Naive thymus-derived CD4-positive, alpha-beta T cell (primary cell): Measurements from ENCODE around the gene PTPMT1. TPM values are rescaled to one million over a fixed set of nuclear protein-coding genes. Genes with fewer than 3 reads are reported as not detected.

ENCODE experiments used
- ATAC-seq: fragments of 150-1000 bp; cut with Tn5 transposase; 2 replicates; pipeline ENCODE4 v1.10.0; 2021; ENCODE audit warnings: mild to moderate bottlenecking, moderate library complexity
- CTCF ChIA-PET: fragments of 350-600 bp; sonication (Branson Sonifier 250); formaldehyde crosslinking; loops from one replicate; lab custom pipeline; 2021; ENCODE audit warnings: antibody characterized with exemption; lab: Charles Lee
- POLR2A ChIA-PET: fragments of 350-600 bp; sonication (Branson Sonifier 250); formaldehyde crosslinking; loops from one replicate; lab custom pipeline; 2021; ENCODE audit warnings: antibody characterized with exemption, inconsistent platforms; lab: Charles Lee
- DNase-seq, 9 donors: peaks; one replicate each; pipeline versions ENCODE4 v3.0.0 to v3.0.0-alpha.2; 2020 to 2022; ENCODE audit warnings: mixed read lengths in 1 of 9
- H3K27ac ChIP-seq: one replicate; pipeline ENCODE4 v1.7.0; 2013; ENCODE audit warnings: mild to moderate bottlenecking, low read depth, low read length, moderate library complexity
- H3K27me3 ChIP-seq, 2 donors: one replicate each; pipeline ENCODE4 v1.7.0; 2013; ENCODE audit warnings: low read length in 2 of 2, mild to moderate bottlenecking in 2 of 2, moderate library complexity in 2 of 2; ENCODE audit not compliant: control insufficient read depth in 2 of 2, insufficient read depth in 2 of 2
- H3K36me3 ChIP-seq, 3 experiments: 1 replicate in 2 of 3; 2 replicates in 1 of 3; pipeline ENCODE4 v1.7.0; 2013; ENCODE audit warnings: low read length in 3 of 3, mild to moderate bottlenecking in 3 of 3, moderate library complexity in 1 of 3; ENCODE audit not compliant: insufficient read depth in 3 of 3, control insufficient read depth in 2 of 3
- H3K4me1 ChIP-seq, 2 donors: one replicate each; pipeline ENCODE4 v1.7.0; 2013; ENCODE audit warnings: low read length in 2 of 2, mild to moderate bottlenecking in 2 of 2, moderate library complexity in 1 of 2; ENCODE audit not compliant: control insufficient read depth in 2 of 2, insufficient read depth in 2 of 2
- H3K4me3 ChIP-seq: 2 replicates; pipeline ENCODE4 v1.7.0; 2013; ENCODE audit warnings: mild to moderate bottlenecking, low read length
- H3K9me3 ChIP-seq, 3 experiments: 1 replicate in 2 of 3; 2 replicates in 1 of 3; pipeline ENCODE4 v1.7.0; 2013; ENCODE audit warnings: low read length in 3 of 3; ENCODE audit not compliant: control insufficient read depth in 2 of 3
- H3K27ac Mint-ChIP-seq, 9 donors: one replicate each; pipeline ENCODE4 v1.8.0; 2020 to 2022; ENCODE audit warnings: mixed read lengths in 9 of 9, mild to moderate bottlenecking in 8 of 9, moderate library complexity in 5 of 9, inconsistent platforms in 2 of 9
- H3K27me3 Mint-ChIP-seq, 5 donors: one replicate each; pipeline ENCODE4 v1.8.0; 2021 to 2022; ENCODE audit warnings: mixed read lengths in 5 of 5, mild to moderate bottlenecking in 1 of 5
- H3K36me3 Mint-ChIP-seq, 5 donors: one replicate each; pipeline ENCODE4 v1.8.0; 2020 to 2022; ENCODE audit warnings: mixed read lengths in 5 of 5, mild to moderate bottlenecking in 3 of 5, inconsistent platforms in 1 of 5
- H3K4me1 Mint-ChIP-seq, 7 donors: one replicate each; pipeline ENCODE4 v1.8.0; 2020 to 2022; ENCODE audit warnings: mixed read lengths in 7 of 7, mild to moderate bottlenecking in 3 of 7, inconsistent platforms in 1 of 7
- H3K4me3 Mint-ChIP-seq, 10 donors: one replicate each; pipeline ENCODE4 v1.8.0; 2020 to 2022; ENCODE audit warnings: mild to moderate bottlenecking in 10 of 10, mixed read lengths in 10 of 10, moderate library complexity in 6 of 10, inconsistent platforms in 2 of 10
- H3K9me3 Mint-ChIP-seq, 11 donors: one replicate each; pipeline ENCODE4 v1.8.0; 2020 to 2022; ENCODE audit warnings: mixed read lengths in 11 of 11, mild to moderate bottlenecking in 4 of 11, inconsistent platforms in 1 of 11, moderate library complexity in 1 of 11
- intact Hi-C, 2 donors: fragments of 100-400 bp; cut with micrococcal nuclease; formaldehyde crosslinking; loops; one replicate each; pipeline ENCODE4 v1.15.1; 2023
- polyA plus RNA-seq, 2 donors: library from polyadenylated mRNA; unstranded; fragments of 300-500 nt; fragmentation: Illumina TruSeq; gene quantifications; one replicate each; pipeline ENCODE4 v1.2.3, GENCODE V29; 2021
- total RNA-seq, 6 experiments: library from RNA in 5 of 6; stranded (reverse) in 5 of 6; gene quantifications; 1 replicate in 5 of 6; 2 replicates in 1 of 6; pipeline ENCODE4 v1.2.3 and lab custom pipeline; 2021 to 2026

Gene PTPMT1
- total and polyA plus RNA-seq, 7 experiments from 2014 or later = 20.5 to 72.9 (median 24.1) TPM

GRCh38 chr11:47589118-47589517 is 23.7 kb downstream of the PTPMT1 start:
- Histone ChIP-seq H3K27ac (no peak overlapping the region), H3K4me1 (peaks cover 0 to 6% of the 10 kb centered on the region in 2 donors), H3K4me3 (no peak overlapping the region), H3K27me3 (peaks cover 6 to 18% of the 10 kb centered on the region in 2 donors), H3K36me3 (peaks cover under 1 to 17% (median 3%) of the 10 kb centered on the region in 3 experiments), H3K9me3 (no peaks in the 10 kb centered on the region)
- Mint-ChIP-seq H3K27ac (no peak overlapping the region), H3K36me3 (peaks cover 3 to 10% (median 5%) of the 10 kb centered on the region in 5 donors), H3K4me3 (no peak overlapping the region), H3K9me3 (no peaks in the 10 kb centered on the region), H3K4me1 (peaks cover 0 to 14% (median 9%) of the 10 kb centered on the region in 7 donors), H3K27me3 (peaks cover 18 to 21% (median 19%) of the 10 kb centered on the region in 5 donors)
- POLR2A ChIA-PET = no interaction called here
- intact Hi-C loops = no loop called here
- CTCF ChIA-PET = no interaction called here
- no peak for DNase-seq
- ATAC-seq = no peak

DNA sequence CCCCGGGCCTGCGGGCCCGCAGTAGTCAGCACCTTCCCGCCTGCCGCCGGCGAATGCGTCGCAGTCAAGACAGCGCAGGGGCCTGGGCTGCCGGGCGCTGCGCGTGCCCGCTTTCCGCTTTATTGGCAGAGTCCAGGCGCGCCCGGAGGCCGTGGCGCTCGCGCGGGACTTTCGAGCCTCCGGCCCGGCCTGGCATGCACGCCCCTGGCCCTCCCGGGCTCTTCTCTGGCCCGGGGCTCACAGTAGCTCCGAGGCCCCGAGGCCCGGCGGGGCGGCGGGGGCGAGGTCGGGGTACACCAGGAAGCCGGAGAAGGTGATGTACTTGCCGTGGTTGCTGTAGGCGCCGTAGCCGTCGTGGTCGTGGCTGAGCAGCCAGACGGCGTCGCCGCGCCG is 24.2 kb downstream of the PTPMT1 start:
- no peak overlapping the region for H3K4me3 ChIP-seq
- ATAC-seq (no peak), DNase-seq (no peak)
- ChIA-PET CTCF (no interaction called here), POLR2A (no interaction called here)
- Mint-ChIP-seq H3K4me3 (no peak overlapping the region), H3K9me3 (no peaks in the 10 kb centered on the region), H3K4me1 (peaks cover 0 to 14% (median 9%) of the 10 kb centered on the region in 7 donors), H3K27me3 (peaks cover 21 to 24% (median 23%) of the 10 kb centered on the region in 5 donors), H3K36me3 (peaks cover 0 to 5% (median under 1%) of the 10 kb centered on the region in 5 donors), H3K27ac (no peak overlapping the region)
- peaks cover 0 to 13% (median 0%) of the 10 kb centered on the region in 3 experiments for H3K36me3 ChIP-seq
- no peak overlapping the region for H3K27ac ChIP-seq
- peaks cover 0 to 6% of the 10 kb centered on the region in 2 donors for H3K4me1 ChIP-seq
- H3K27me3 ChIP-seq = peaks cover 6 to 23% of the 10 kb centered on the region in 2 donors
- intact Hi-C loops = no loop called here
- no peaks in the 10 kb centered on the region for H3K9me3 ChIP-seq

GRCh38 chr11:47589977-47590861 is 24.8 kb downstream of the PTPMT1 start:
- Histone ChIP-seq H3K4me1 (peaks cover 0 to 6% of the 10 kb centered on the region in 2 donors), H3K36me3 (peaks cover 0 to 6% (median 0%) of the 10 kb centered on the region in 3 experiments), H3K9me3 (no peaks in the 10 kb centered on the region), H3K27ac (no peak overlapping the region), H3K27me3 (peaks cover 6 to 25% of the 10 kb centered on the region in 2 donors), H3K4me3 (no peak overlapping the region)
- Mint-ChIP-seq H3K4me3 (no peak overlapping the region), H3K27ac (no peak overlapping the region), H3K36me3 (no peaks in the 10 kb centered on the region), H3K27me3 (peaks cover 25 to 31% (median 28%) of the 10 kb centered on the region in 5 donors), H3K4me1 (peaks cover 0 to 14% (median 9%) of the 10 kb centered on the region in 7 donors), H3K9me3 (no peaks in the 10 kb centered on the region)
- DNase-seq (no peak), ATAC-seq (no peak)
- ChIA-PET CTCF (no interaction called here), POLR2A (no interaction called here)
- intact Hi-C loops = loop anchor here in 1 of 2 donors (10.0 kb wide), 1 partner anchor 55 kb away; no protein-coding TSS in a partner anchor

DNA sequence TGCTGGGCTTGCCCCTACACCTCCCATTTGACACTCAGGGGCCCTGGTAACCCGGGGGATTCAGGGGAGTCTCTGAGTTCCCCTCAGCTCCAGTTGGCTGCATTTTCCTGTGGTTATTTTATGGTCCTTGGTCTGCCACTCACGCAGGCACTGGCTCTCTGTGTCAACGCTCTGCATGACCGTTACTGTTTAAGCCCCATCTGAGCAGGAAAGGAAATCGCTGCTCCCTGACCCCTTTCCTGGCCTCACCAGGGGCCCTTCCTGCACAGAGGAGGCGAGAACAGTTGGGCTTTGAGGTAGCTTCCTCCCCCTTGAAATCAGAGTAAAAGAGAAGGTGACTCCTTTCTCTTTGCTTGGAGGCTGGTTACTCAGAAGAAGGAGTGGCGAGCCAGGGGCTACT is 26.4 kb downstream of the PTPMT1 start:
- H3K9me3 ChIP-seq = no peaks in the 10 kb centered on the region
- Mint-ChIP-seq H3K36me3 (no peaks in the 10 kb centered on the region), H3K4me3 (peak overlapping the region in 1 of 10 donors; percentile 5), H3K27ac (peak overlapping the region in 1 of 9 donors; percentile 25), H3K4me1 (peaks cover 0 to 14% (median 9%) of the 10 kb centered on the region in 7 donors), H3K27me3 (peaks cover 33 to 38% (median 36%) of the 10 kb centered on the region in 5 donors), H3K9me3 (no peaks in the 10 kb centered on the region)
- ATAC-seq = no peak
- no peaks in the 10 kb centered on the region for H3K36me3 ChIP-seq
- no peak for DNase-seq
- H3K4me1 ChIP-seq = peaks cover 0 to 6% of the 10 kb centered on the region in 2 donors
- H3K4me3 ChIP-seq = no peak overlapping the region
- POLR2A ChIA-PET = interaction anchor here (1.0 kb wide), 1 partner anchor 14 kb away, joined by 4 read pairs; no protein-coding TSS in a partner anchor
- CTCF ChIA-PET = no interaction called here
- intact Hi-C loops = loop anchor here in 1 of 2 donors (10.0 kb wide), 1 partner anchor 57 kb away; no protein-coding TSS in a partner anchor
- H3K27ac ChIP-seq = no peak overlapping the region
- H3K27me3 ChIP-seq = peaks cover 6 to 25% of the 10 kb centered on the region in 2 donors

DNA sequence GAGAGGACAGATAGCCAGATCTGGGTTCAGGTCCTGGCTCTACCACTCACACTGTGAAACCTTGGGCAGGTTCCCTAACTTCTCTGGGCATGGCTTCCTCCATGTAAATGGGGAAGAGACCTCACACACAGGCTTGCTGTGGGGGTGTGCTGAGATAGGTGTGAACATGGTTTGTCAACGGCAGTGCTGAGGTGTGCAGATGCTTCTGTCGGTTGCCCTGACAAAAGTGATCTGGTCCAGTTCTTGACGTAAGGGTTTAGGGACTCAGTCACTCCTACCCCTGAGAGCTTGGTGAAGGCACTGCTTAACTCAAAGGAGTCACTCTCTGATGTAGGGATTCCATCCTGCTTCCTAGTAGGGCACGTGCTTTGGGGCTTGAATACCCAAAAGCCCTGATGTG is 26.9 kb downstream of the PTPMT1 start:
- DNase-seq (no peak), ATAC-seq (peak; percentile 19)
- Mint-ChIP-seq H3K27ac (peak overlapping the region in 1 of 9 donors; percentile 25), H3K4me3 (no peak overlapping the region), H3K9me3 (no peaks in the 10 kb centered on the region), H3K36me3 (no peaks in the 10 kb centered on the region), H3K27me3 (peaks cover 33 to 38% (median 36%) of the 10 kb centered on the region in 5 donors), H3K4me1 (peaks cover 0 to 14% (median 9%) of the 10 kb centered on the region in 7 donors)
- Histone ChIP-seq H3K27me3 (peaks cover 6 to 25% of the 10 kb centered on the region in 2 donors), H3K27ac (no peak overlapping the region), H3K36me3 (no peaks in the 10 kb centered on the region), H3K9me3 (no peaks in the 10 kb centered on the region), H3K4me3 (no peak overlapping the region), H3K4me1 (peaks cover 0 to 6% of the 10 kb centered on the region in 2 donors)
- intact Hi-C loops = loop anchor here in 1 of 2 donors (10.0 kb wide), 1 partner anchor 57 kb away; no protein-coding TSS in a partner anchor
- CTCF ChIA-PET = no interaction called here
- POLR2A ChIA-PET = no interaction called here

DNA sequence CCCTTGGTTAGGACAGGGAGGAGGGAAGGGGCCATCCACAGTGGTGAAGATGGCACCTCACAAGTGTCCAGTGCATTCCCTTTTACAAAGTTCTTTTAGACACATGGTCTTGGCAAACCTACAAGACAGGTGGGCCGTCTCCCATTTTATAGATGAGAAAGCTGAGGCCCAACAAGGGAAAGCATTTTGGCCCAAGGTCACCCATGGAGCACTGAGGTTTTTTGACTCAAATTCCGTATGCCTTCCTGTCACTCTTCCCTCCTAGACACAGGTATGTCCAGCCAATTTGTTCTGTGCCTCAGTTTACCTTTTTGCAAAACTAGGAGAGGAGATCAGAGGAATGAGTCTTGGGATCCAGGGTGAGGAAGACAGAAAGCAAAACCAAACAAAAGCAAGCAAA is 27.6 kb downstream of the PTPMT1 start:
- Mint-ChIP-seq H3K36me3 (no peaks in the 10 kb centered on the region), H3K27me3 (peaks cover 33 to 38% (median 36%) of the 10 kb centered on the region in 5 donors), H3K4me3 (peak overlapping the region in 2 of 10 donors; percentile 35 to 67), H3K4me1 (peaks cover 0 to 14% (median 9%) of the 10 kb centered on the region in 7 donors), H3K9me3 (no peaks in the 10 kb centered on the region), H3K27ac (no peak overlapping the region)
- intact Hi-C loops = loop anchor here in 1 of 2 donors (10.0 kb wide), 1 partner anchor 58 kb away; no protein-coding TSS in a partner anchor
- ATAC-seq = no peak
- ChIA-PET POLR2A (interaction anchor here (0.9 kb wide), 1 partner anchor 14 kb away, joined by 3 read pairs; the partner anchor contains the start of gene NDUFS3), CTCF (no interaction called here)
- no peaks in the 10 kb centered on the region for H3K9me3 ChIP-seq
- peaks cover 0 to 6% of the 10 kb centered on the region in 2 donors for H3K4me1 ChIP-seq
- no peak overlapping the region for H3K27ac ChIP-seq
- no peak for DNase-seq
- H3K4me3 ChIP-seq = no peak overlapping the region
- no peaks in the 10 kb centered on the region for H3K36me3 ChIP-seq
- H3K27me3 ChIP-seq = peaks cover 6 to 25% of the 10 kb centered on the region in 2 donors
